Left ventricle myocardium inferior (tissue), 1 donor: ENCODE results near the gene TNFRSF4. TPM values are rescaled to one million over a fixed set of nuclear protein-coding genes. Genes with fewer than 3 reads are reported as not detected.

Experiments
- DNase-seq: peaks from one replicate; pipeline ENCODE4 v3.0.0-alpha.2; 2020
- H3K27ac ChIP-seq: fragments of 200-600 bp; replicated peaks from 2 replicates; pipeline ENCODE4 v1.8.0; 2021
- H3K27me3 ChIP-seq: fragments of 200-600 bp; 2 replicates; pipeline ENCODE4 v1.8.0; 2021; ENCODE audit warnings: low read depth
- H3K36me3 ChIP-seq: fragments of 200-600 bp; 2 replicates; pipeline ENCODE4 v1.8.0; 2021
- H3K4me1 ChIP-seq: fragments of 200-600 bp; 2 replicates; pipeline ENCODE4 v1.8.0; 2021
- H3K4me3 ChIP-seq: fragments of 200-600 bp; 2 replicates; pipeline ENCODE4 v1.8.0; 2021; ENCODE audit warnings: mild to moderate bottlenecking, moderate library complexity
- H3K9me3 ChIP-seq: fragments of 200-600 bp; replicated peaks from 2 replicates; pipeline ENCODE4 v1.8.0; 2021
- CTCF ChIP-seq: fragments of 200-600 bp; IDR thresholded peaks from 2 replicates; pipeline ENCODE4 v1.8.0; 2021; ENCODE audit warnings: antibody characterized with exemption, mild to moderate bottlenecking, borderline replicate concordance
- intact Hi-C: fragments of 100-400 bp; cut with micrococcal nuclease; formaldehyde crosslinking; loops from one replicate; pipeline ENCODE4 v1.11.0; 2022
- total RNA-seq: library from RNA; stranded (reverse); fragmentation: NEBNext Ultra II Directional; extraction: Animal tissue kit (Norgen Biotek cat#: 25700); gene quantifications from one replicate; pipeline ENCODE4 v1.2.1, GENCODE V29; 2021
- donor health status: DM: no; HTN: yes; CAD: no; lungs with severe emphysema.

The TNFRSF4 gene
- total RNA-seq, 1 donor from 2014 or later, result 2.2 TPM

GRCh38 chr1:1225238-1225845 is 11.4 kb upstream of the TNFRSF4 start:
- DNase-seq, result no peak
- TF ChIP-seq CTCF, result no peak
- Histone ChIP-seq H3K4me1 (peaks cover 31% of the 10 kb centered on the region), H3K27ac (no peak overlapping the region), H3K9me3 (no peaks in the 10 kb centered on the region), H3K36me3 (peaks cover 87% of the 10 kb centered on the region), H3K27me3 (no peaks in the 10 kb centered on the region), H3K4me3 (no peak overlapping the region)
- intact Hi-C loops, result no loop called here

- peaks cover 18% of the 10 kb centered on the region for H3K4me1 ChIP-seq
- intact Hi-C loops, result no loop called here
- H3K36me3 ChIP-seq, result peaks cover 94% of the 10 kb centered on the region
- DNase-seq, result no peak
- H3K27me3 ChIP-seq, result no peaks in the 10 kb centered on the region
- no peaks in the 10 kb centered on the region for H3K9me3 ChIP-seq
- TF ChIP-seq CTCF, result no peak
- no peak overlapping the region for H3K27ac ChIP-seq
- H3K4me3 ChIP-seq, result no peak overlapping the region
Measured at GRCh38 chr1:1223891-1224290, 9.9 kb upstream of the TNFRSF4 start.

- no peak for DNase-seq
- no peak for TF ChIP-seq CTCF
- H3K36me3 ChIP-seq, result peaks cover 94% of the 10 kb centered on the region
- H3K4me3 ChIP-seq, result no peak overlapping the region
- no peak overlapping the region for H3K27ac ChIP-seq
- H3K27me3 ChIP-seq, result no peaks in the 10 kb centered on the region
- peaks cover 18% of the 10 kb centered on the region for H3K4me1 ChIP-seq
- intact Hi-C loops, result no loop called here
- no peaks in the 10 kb centered on the region for H3K9me3 ChIP-seq
Measured at GRCh38 chr1:1223321-1223720, 9.4 kb upstream of the TNFRSF4 start.

- no peak for TF ChIP-seq CTCF
- Histone ChIP-seq H3K27me3 (no peaks in the 10 kb centered on the region), H3K4me3 (no peak overlapping the region), H3K36me3 (peaks cover 94% of the 10 kb centered on the region), H3K9me3 (no peaks in the 10 kb centered on the region), H3K27ac (no peak overlapping the region), H3K4me1 (peaks cover 22% of the 10 kb centered on the region)
- DNase-seq, result no peak
- intact Hi-C loops, result no loop called here
Measured at GRCh38 chr1:1222575-1223225, 8.7 kb upstream of the TNFRSF4 start.

GRCh38 chr1:1221887-1222574 is 8.1 kb upstream of the TNFRSF4 start:
- no peak overlapping the region for H3K27ac ChIP-seq
- no peak overlapping the region for H3K4me3 ChIP-seq
- intact Hi-C loops, result no loop called here
- TF ChIP-seq CTCF, result no peak
- DNase-seq, result no peak
- H3K4me1 ChIP-seq, result peaks cover 29% of the 10 kb centered on the region
- no peaks in the 10 kb centered on the region for H3K27me3 ChIP-seq
- H3K36me3 ChIP-seq, result peaks cover 94% of the 10 kb centered on the region
- no peaks in the 10 kb centered on the region for H3K9me3 ChIP-seq
